Renal pelvis (tissue), 4 donors: ENCODE results near the gene P3H2. TPM values are rescaled to one million over a fixed set of nuclear protein-coding genes. Genes with fewer than 3 reads are reported as not detected.

Experiments
- DNase-seq: peaks from one replicate; pipeline ENCODE4 v3.0.0-alpha.2; 2013
- polyA plus RNA-seq, 3 donors: library from polyadenylated mRNA; unstranded; fragments of 120-200 nt; gene quantifications; one replicate each; pipeline ENCODE4 v1.2.1, GENCODE V29; 2013; ENCODE audit not compliant: insufficient read length in 3 of 3

The P3H2 gene
- polyA plus RNA-seq, 3 donors, result 79.9 to 98.8 (median 84.1) TPM

DNA sequence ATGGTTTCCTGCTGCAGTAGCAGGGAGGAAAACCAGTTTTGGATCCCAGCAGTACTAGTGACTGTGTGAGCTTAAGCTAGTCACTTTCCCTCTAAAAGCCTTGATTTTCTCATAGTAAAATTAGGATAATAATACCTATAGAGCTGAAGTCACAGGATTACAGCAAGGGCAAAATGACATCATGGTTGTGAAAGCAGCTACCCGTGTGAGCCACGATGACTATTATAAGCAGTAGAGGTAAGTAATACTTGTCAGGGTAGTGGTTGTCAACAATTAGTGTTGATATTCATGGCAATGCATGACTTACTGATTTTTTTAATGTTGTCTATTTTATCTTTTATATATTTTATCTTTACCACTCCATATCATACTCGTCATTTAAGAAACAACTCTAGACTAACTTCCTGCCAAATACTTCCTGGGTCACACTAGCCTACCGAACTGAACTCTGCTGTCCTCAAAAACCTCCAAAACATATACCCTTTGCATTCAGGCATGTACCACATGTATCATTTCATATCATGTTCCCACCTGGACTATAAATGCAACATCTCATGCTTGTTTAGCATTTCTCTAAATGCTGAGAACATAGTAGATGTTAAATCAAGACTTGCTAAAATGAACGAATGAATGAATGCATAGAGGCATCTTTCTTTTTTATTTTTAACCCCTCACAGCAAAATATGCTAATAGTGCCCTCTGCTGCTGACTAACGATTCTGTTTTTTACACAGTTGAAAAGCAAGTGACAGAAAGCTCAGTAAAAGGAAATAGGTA lies 172.6 kb downstream of the P3H2 start:
- no peak for DNase-seq

DNA sequence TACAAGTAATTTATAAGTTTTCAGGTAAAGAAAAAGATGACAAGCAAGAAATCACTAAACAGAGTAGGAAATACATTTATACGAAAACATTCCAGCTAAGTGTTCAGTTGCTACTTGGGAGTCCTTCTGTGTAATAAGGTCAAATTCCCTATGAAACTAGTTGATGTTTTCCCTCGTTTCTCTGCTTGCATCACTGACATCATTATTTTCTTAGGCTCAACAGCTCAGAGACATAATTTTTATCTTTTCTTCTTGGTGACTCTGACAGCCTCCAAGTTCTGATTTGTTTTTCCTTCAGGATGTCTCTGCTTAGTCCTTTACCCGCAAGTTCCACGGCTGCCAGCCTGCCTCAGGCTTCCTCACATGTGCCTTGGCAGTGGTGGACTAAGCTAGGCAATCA lies 173.6 kb downstream of the P3H2 start:
- DNase-seq, result no peak

DNA sequence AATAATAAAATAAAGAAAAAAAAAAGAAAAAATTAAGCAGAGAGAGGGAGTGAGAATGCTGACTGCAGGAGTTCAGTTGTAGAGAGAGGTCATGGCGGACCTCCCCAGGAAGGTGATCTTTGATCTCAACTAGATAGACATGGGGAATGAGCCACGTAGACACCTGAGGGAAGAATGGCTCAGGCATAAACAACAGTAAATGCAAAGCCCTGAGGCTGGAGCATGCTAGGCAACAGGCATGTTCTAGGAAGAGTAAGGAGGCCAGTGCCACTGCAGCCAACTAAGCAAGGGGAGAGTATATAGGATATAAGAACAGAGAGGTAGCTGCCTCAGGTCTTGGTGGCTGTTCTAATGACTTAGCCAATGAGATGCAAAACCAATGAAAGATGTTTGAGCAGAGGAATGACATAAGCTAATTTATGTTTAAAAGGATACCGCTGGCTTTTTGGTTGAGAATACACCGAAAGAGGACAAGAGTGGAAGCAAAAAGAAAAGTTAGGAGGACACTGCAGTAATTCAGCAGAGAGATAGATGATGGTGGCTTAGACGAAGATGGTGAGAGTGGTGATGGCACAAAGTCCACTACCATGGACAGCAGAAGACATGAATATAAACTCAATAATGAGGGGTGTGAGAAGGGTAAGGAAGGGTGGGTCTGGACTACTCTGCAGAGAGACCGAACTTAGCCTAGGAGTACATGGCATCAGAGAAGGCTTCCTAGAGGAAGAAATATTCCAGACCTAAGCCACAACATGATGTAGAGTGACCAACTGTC lies 174.6 kb downstream of the P3H2 start:
- DNase-seq, result no peak

DNA sequence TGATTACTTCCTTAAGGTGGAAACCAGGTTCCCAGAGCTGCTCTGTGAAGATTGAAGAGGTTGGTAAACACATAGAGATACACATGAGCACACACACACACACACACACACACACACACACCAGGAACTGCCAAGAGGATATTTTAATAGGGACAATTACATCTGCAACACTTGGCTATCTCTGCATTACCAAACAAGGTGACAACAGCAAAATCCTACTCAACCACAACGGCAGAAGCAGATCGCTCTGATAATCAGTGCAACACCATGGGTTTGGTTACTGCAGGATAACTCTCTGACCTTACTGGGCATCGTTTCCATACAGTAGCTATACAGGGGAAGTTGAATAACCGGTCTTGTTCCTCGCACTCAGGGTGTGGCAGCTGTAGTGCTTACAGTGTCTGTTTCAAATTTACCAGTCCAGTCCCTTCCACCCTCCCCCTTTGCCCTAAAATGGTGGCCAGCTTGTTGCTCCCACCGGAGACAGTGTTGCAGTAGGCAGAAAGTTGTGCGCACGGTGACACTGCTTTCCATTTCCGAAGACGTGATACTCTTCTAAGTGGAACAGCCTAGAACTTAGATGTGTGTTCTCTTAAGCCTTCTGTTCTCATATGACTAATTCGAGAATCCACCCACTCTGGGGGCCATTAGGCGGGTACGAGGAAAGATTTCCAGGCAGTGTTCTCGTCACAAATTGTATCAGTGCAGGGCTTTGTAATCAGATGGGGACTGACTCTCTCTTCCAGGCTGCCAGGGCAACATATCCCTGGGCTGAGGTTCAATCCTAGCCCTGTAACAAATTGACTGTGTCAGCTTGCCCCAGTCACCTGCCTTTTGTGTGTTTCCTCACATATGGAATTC lies 176.2 kb downstream of the P3H2 start:
- DNase-seq, result no peak

DNA sequence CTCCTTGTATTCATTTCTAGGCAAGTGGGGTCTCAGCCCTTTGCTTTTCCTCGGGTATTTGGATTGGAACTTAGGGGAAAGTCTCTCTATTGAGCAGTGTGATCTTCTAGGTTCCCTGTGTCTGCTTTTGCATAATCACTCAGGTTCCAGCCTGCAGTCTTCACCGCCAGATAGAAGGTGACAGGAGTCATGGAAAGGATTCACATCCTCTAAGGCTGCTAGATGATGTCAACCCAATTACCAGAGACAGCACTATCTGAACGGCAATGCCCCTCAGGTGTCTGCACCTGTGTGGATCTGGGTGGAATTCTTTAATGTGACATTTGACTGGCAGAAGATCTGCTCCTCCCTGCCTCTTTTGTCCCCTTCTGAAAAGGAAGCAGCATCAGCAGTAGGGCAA lies 177.7 kb downstream of the P3H2 start:
- no peak for DNase-seq

DNA sequence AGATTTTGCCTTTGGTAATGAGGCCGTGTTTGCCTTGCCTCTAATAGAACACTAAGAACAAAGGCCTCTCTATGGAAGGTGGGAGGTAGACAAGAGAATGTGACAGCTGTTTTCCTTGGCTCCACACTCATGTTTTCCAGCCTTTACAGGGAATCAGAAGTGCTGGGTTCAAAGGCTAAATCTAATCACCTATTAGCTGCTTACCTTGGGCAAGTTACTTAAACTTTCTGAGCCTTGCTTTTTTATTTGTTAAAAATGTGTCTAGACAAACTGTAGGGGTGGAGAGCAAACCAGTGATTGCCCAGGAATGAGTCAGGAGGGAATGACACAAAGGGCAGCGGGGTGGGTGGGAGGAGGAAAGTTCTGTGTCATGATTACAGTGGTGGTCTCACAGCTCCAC lies 179.0 kb downstream of the P3H2 start:
- no peak for DNase-seq

DNA sequence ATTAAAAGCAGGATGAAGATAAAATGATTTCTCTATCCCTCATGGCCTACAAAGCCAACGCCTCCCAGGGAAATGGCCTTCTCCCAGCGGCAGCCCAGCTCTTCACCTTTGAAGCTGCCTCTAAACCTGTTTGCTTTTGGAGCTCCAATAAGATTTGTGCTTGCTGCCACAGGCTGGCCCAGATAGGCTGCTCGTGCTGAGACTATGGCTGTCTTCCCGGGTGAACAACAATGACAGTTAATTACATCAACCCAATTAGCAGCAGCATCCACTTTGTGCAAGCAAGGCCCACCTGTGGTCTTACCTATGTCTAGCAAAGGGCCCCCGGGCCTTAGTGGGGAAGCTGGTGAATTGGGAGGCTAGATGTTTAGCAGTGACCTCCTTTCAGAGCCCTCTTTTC lies 179.6 kb downstream of the P3H2 start:
- DNase-seq, result no peak

DNA sequence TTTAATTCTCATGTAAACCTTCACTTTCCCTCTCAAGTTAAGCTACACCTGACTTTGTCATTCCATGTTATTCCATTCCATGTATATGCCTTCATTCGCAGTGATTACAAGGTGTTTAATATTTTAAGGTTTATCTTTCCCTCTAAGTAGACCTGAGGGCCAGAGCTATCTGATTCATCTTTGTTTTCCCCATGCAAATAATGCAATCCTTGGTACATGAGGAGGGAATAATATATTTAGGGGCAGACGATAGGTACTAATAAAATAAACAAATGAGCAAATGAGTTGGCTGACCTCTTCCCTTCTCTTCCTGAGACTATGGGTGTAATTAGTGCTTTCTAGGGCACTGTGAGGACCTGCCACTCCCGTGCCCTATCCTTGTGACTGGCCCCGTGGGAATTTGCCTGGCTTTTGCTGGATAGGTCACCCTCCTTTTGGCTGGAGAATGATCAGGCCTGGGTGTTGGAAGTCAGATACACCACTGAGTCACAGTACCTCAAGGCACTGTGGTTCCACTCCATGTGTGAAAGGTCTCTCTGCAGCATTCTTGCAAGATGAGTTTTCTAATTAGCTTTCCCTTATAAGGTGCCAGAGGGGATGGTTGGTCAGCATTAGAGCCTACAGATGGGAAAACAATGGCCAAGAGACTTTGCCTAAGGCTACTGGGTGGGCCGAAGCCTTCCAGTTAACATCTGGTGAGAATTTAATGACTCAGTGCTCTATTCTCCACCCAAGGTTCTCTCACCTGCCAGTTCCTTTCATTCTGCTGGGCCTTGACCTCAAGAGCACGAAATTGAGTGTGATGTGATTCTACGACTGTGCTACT lies 183.2 kb downstream of the P3H2 start:
- no peak for DNase-seq

DNA sequence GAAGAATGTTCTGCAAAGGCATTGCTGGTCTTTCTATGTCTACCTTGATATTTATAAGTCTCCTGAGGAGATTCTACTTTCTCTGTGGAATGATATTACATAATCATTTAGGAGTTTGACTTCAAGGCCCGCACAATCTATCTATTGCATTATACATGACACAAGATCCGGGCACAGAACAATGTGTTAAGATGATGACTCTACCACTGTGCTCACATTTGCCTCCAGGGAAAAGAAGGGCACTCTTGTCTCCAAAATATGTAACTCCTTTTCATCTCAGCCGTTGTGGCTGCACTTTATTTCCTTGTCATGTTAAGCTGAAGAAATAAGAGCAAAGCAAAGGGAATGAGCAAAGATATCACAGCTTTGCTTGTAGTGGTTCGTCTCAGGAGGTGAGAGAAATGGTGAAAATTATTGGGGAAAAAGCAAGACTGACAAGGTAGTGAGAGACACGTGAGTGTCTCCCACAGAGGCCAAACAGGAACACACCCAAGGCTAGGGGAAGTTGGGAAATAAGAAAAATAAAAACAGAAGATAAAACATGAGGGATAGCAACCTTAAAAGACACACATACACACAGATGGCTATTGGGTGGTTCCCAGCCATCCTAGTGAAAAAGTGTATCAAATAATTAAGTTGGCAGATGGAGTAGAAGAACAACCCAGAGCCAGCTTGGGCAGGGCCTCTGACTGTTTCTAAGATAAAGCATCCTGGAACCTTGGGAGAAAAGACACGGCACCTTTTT lies 184.3 kb downstream of the P3H2 start:
- no peak for DNase-seq

DNA sequence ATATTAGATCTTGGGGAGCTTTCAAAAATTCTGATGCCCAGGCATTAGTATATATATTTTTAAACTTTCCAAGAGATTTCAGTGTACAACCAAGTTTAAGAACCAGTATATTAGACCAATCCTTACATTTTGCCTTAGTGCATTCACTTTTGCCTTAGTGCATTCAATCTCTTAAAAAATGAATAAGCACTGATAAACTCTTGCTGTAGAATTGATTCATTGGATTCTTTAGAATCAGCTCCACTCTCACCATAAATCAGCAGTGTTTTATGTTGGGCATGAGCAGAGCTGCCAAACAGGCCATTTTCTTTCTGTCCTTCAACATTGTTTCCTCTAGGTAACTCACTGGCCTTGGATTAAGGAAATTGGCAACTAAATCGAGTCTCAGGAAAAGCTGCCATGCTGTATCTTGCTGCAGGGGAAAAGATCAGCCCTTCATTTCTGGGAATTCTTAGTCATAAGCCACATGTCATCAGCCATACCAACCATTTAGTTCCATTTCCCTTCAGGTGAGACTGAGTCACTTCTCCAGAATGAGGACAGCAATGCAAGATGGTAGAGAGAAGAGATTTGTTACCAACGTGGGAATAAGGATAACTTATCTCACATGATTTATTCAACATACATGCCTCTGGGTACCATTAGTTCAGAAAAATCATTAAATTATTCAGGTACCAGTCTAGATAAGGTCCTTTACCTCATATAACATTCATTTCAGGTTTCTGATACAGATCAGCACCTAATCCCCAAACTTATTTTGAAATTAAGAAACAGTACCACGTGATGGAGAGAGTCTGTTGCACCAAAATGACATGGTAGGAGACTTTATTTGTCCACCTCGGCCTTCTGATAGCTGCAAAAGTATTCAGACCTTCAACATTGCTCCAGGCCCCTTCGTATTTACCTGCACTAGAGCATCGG lies 192.5 kb downstream of the P3H2 start:
- no peak for DNase-seq

DNA sequence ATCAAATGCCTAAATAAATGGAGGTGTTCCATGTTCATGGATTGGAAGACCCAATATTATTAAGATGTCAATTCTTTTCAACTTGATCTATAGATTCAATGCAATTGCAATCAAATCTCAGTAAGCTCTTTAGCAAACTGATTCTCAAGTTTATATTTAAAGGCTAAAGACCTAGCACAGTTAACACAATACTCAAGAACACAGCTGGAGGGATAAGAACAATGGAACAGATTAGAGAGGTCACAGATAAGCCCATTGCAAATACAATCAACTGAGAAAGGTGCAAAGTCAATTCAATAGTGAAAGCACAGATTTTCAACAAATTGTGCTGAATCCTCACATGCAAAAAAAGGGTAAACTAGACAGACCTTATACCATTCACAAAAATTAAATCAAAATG lies 198.9 kb downstream of the P3H2 start:
- no peak for DNase-seq

DNA sequence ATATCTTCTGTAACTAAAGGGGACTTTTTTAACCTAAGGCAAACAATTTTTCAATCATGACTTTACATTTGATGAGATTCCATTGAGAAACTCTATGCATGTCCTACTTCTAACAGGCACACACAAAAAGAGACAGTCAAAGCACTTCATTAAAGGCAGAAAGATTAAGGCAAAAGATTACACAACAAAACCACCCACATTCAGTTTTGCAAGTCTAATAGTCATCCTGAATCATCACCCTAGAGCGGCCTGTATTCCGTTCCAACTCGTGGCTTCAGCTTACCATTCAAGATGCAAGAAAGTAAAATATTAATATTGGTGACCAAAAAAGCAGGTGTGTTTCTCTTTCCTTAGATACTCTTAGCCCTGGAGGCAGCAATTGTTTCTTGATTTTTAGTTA lies 205.9 kb downstream of the P3H2 start:
- DNase-seq, result no peak

DNA sequence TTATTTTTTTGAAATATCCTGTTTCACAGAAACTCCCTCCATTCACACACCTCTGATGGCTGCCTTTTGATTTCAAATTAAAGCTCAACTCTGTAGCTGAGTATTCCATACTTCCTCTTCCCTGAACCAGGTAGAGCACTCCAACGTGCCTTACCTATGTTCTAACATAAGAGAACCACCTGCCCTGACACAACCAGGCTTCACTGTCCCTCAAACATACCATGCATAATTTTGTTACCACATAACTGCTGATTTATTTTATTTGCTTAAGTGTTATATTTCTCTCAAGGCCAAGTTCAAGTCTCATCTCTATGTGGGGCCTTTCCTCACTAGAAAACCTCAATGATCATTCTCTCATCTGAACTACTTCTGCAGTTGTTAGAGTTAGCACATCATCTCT lies 209.7 kb downstream of the P3H2 start:
- no peak for DNase-seq

DNA sequence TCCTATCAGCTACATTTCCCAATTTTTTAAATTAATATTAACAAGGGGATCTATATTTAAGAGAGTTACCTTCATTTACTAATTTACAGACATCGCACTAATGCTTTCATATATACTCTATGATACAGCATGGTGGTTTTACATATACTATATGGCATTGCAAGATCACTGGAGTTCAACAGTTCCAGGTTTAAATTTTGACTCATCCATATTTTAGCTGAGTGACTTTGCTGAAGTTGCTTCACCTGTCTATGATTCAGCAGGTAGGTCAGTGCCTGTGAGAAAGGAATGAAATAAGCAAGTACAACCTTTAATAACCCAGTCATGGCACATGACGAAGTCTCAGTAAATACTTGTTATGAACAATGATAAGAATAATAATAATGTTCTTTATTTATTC lies 211.1 kb downstream of the P3H2 start:
- DNase-seq, result no peak

DNA sequence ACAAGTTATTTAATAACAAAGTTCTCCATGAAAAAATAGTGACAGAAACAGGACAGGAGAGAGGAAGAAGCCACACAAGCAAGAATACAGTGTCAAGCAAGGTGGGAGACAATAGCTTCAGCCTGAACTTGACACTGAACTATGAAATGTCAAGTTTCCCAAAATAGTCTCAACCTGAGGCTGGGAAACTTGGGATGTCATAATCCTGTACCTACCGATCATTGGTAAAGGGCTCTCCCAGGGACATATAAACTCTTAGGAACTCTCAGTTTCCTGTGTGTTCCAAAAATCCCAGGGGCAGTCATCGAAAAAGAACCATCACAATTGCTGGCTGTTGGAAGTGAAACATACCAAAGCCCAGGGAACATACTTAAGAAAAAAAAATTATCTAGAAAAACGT lies 211.6 kb downstream of the P3H2 start:
- no peak for DNase-seq

DNA sequence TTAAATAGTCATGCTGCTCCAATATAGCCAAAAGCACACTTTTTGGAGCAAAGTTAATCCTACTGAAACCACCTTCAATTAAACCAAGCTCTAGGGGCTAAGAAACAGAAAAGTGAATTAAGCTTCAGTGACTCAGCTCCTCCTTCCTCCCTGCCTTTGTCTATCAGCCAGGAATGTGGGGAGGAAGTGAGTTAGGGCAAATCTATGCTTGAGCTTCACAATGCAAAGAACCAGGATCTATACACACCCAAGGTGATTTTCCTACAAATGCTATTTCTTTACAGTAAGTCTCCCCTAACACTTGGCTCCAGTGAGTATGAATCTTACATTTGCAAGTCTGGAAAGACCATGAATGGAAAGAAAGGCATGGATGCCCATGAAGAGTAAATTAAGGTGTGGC lies 212.1 kb downstream of the P3H2 start:
- DNase-seq, result no peak

DNA sequence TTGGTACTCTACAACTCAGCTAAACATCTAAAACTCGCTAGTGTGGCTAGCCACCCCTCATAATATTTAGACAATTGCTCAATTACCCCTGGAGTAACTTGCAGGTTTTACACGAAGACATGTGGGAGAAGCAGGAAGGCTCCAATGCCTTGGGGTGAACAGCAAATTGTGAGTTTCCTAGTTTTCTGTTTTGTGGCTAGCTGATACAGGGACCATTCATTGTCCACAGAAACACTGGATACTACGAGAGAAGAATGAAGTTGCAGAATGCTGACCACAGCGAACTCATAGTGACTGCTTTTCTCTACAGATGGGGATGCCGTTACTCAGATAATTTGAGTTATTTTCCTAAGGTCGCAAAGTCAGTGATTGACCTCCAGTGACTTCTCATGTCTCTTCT lies 212.9 kb downstream of the P3H2 start:
- DNase-seq, result no peak
